Measurements from ENCODE around the gene CALR3. TPM values are rescaled to one million over a fixed set of nuclear protein-coding genes. Genes with fewer than 3 reads are reported as not detected.

CALR3 gene
- total RNA-seq, 4 donors from 2014 or later: not detected

DNA sequence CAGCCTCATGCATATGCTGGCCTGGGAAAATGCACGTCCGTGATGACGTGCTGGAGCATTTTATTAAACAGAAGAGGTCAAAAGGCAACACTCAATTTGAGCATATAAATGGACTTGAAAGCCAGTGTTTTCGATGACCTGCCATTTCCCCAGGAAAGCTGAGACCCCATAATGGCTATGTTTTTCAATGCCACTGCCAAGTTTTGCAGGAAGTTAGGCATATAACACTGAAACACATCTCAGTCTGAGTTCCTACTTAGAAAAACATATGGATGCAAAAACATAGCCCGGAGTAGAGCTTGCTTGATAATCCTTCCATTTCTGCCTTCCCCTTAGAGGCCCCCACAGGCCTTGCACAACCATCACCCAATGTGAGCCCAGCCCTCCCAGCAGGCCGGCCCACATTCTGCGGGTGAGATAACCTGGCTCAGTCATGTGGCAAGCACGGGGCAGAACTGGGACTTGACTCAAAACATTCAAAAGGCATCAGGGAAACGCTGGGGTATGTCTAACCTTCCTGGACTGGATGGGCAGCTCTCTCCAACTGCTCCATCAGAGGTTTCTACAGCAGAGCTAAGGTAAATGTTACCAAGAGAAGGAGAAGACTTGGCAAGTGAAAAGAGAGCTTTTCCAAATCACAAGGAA lies 49.1 kb downstream of the CALR3 start:
- intact Hi-C loops (cut with DNase I; ENCODE audit: low total_unique reads): loop anchor here (2.0 to 5.0 kb wide), 2 partner anchors 16 to 180 kb away; partner anchors contain the start of gene MED26
- in situ Hi-C loops (cut with MboI; ENCODE audit: low sequenced_read_pairs in 4 of 4): no loop called here
- peaks cover 59 to 63% of the 10 kb centered on the region in 2 donors for H3K4me1 ChIP-seq

GRCh38 chr19:16446108-16446723 lies 49.8 kb downstream of the CALR3 start:
- in situ Hi-C loops (cut with MboI; ENCODE audit: low sequenced_read_pairs in 4 of 4) (no loop called here), intact Hi-C loops (cut with DNase I; ENCODE audit: low total_unique reads) (loop anchor here (2.0 to 5.0 kb wide), 2 partner anchors 17 to 181 kb away; partner anchors contain the start of gene MED26)
- no peak for TF ChIP-seq POLR2A (IDR thresholded peaks at IDR 0.05)
- no peaks in the 10 kb centered on the region for H3K9me3 ChIP-seq
- no peak for DNase-seq
- H3K4me1 ChIP-seq: peaks cover 63 to 66% of the 10 kb centered on the region in 2 donors
- H3K27me3 ChIP-seq: no peaks in the 10 kb centered on the region
- H3K4me3 ChIP-seq: no peak overlapping the region
- ATAC-seq: no peak
- H3K27ac ChIP-seq: peak overlapping the region; percentile 91 to 99 (median 96)
- H3K36me3 ChIP-seq: no peaks in the 10 kb centered on the region

More for the DNA sequence above, 49.1 kb downstream of the CALR3 start:
- DNase-seq (peak; percentile 83 to 89), ATAC-seq (peak; percentile 68 to 82)
- H3K27me3 ChIP-seq: no peaks in the 10 kb centered on the region
- H3K4me3 ChIP-seq: no peak overlapping the region
- no peaks in the 10 kb centered on the region for H3K9me3 ChIP-seq
- peak overlapping the region; percentile 91 to 99 (median 96) for H3K27ac ChIP-seq
- H3K36me3 ChIP-seq: no peaks in the 10 kb centered on the region
- TF ChIP-seq POLR2A (IDR thresholded peaks at IDR 0.05): peak; percentile 53 to 78
- no peak for TF ChIP-seq CTCF (IDR thresholded peaks at IDR 0.05 in 4 of 5, conservative IDR thresholded peaks at IDR 0.05 in 1 of 5)

DNA sequence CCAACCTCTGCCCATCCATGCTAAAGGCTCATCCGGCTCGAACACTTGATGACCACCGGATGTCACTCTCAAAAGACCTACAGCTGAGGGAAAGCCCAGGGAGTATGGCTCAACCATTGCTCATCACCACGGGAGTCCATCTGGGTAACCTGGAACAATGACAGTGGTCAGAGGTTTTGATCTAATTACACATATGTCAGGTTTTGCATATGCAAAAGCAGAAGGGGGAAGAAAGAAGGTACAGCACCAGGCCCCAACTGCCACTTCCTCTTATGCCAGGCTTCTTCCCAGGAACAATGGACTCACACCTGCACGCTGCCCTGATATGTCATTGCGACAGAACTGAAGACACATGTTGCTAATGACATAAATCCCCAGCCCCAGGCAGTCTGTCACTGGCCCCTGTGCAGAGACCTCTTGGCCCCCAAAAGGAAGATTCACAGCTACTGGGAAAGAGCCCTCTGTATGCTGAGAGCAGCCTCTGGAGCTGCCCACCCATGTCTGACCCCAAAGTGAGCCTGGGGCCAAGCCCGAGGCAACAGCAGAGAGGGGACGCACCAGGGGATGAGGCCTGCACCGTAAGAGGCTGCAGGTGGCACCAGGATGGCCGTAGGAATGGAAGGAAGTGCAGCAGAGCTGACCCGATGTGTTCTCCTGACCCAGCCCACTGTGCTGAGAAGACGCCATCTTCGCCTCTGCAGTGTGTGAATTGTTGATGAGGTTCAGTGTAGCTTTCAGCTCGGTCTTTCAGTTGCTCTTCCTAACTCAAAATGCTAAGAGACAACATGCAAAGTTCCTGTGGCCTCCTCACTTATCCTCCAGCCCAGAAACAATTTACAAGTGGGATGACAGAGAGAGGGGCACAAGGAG lies 50.5 kb downstream of the CALR3 start:
- Histone ChIP-seq H3K36me3 (peaks cover 0 to 6% of the 10 kb centered on the region in 2 donors), H3K27me3 (no peaks in the 10 kb centered on the region), H3K4me1 (peaks cover 71 to 74% of the 10 kb centered on the region in 2 donors), H3K9me3 (no peaks in the 10 kb centered on the region), H3K27ac (peak overlapping the region; percentile 91 to 99 (median 96)), H3K4me3 (no peak overlapping the region)
- TF ChIP-seq CTCF (IDR thresholded peaks at IDR 0.05 in 4 of 5, conservative IDR thresholded peaks at IDR 0.05 in 1 of 5) (no peak), POLR2A (IDR thresholded peaks at IDR 0.05) (no peak)
- in situ Hi-C loops (cut with MboI; ENCODE audit: low sequenced_read_pairs in 4 of 4) (no loop called here), intact Hi-C loops (cut with DNase I; ENCODE audit: low total_unique reads) (loop anchor here (2.0 to 5.0 kb wide), 2 partner anchors 17 to 182 kb away; partner anchors contain the start of gene MED26)
- DNase-seq (no peak), ATAC-seq (no peak)

GRCh38 chr19:16444269-16444600 lies 51.7 kb downstream of the CALR3 start:
- H3K36me3 ChIP-seq: peaks cover 0 to 7% of the 10 kb centered on the region in 2 donors
- in situ Hi-C loops (cut with MboI; ENCODE audit: low sequenced_read_pairs in 4 of 4) (no loop called here), intact Hi-C loops (cut with DNase I; ENCODE audit: low total_unique reads) (loop anchor here (5.0 kb wide), 1 partner anchor 138 kb away; no protein-coding TSS in a partner anchor)
- H3K27ac ChIP-seq: peak overlapping the region; percentile 91 to 99 (median 96)
- TF ChIP-seq POLR2A (IDR thresholded peaks at IDR 0.05) (no peak), CTCF (IDR thresholded peaks at IDR 0.05 in 4 of 5, conservative IDR thresholded peaks at IDR 0.05 in 1 of 5) (no peak)
- ATAC-seq: no peak
- DNase-seq: no peak
- no peaks in the 10 kb centered on the region for H3K27me3 ChIP-seq
- H3K9me3 ChIP-seq: no peaks in the 10 kb centered on the region
- H3K4me1 ChIP-seq: peaks cover 76 to 78% of the 10 kb centered on the region in 2 donors
- H3K4me3 ChIP-seq: no peak overlapping the region

All from gastrocnemius medialis (tissue), 4 donors.